GM13976 (cell line): ENCODE measurements around the gene TLDC2.

Source experiments
- DNase-seq: peaks from one replicate; pipeline ENCODE4 v3.0.0; 2012; ENCODE audit warnings: low spot score
- CTCF ChIP-seq: IDR thresholded peaks from 2 replicates; pipeline ENCODE4 v1.5.1; 2012; ENCODE audit warnings: borderline replicate concordance, mild to moderate bottlenecking; ENCODE audit not compliant: insufficient read depth; ENCODE audit errors: extremely low read depth, missing control alignments, control extremely low read depth
- in situ Hi-C: fragments of 300-500 bp; cut with MboI; formaldehyde crosslinking; loops from one replicate; pipeline ENCODE4 v1.12.0; 2022; ENCODE audit warnings: low sequenced_read_pairs, mixed read lengths, inconsistent platforms; ENCODE audit not compliant: unreplicated experiment

The TLDC2 gene

DNA sequence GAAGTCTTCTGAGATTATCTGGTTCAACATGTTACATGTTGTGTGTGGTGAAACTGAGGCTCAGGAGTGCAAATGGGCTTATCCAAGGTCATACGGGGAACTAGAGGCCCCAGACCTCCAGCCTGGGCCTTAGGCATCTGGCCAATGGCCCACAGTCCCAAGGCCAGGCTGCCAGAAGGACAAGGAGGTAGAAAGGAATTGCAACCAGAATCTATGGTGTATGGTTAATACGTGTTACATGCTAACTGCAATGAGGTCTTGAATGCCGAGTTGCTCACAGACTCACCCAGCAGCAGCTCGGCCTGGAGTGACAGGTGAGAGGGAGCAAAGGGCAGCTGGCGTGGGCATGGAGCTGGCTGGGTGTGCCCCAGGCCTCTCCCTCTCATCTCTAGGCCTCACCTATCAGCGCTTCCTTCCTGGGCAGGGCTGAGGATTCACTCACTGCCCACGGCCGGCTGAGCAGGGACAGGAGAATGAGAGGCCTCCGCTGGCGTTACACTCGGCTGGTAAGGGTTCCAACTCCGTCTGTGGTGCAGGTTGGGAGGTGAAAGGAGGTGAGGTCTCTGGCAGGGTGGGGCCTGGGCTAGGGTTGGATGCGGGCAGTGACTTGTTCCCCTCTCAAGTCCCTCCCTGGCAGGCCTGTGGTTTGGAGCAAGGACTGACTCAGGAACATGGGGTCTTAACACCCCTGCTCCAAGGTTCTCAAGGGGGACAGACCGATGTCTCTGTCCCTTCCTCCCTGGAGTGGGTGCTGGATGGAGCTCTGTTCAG is at the start of gene TLDC2:
TLDC2 (plus strand) TSS at position 437 of the 771 bp plus-strand sequence; CDS start at position 474, 37 bp downstream.
- in situ Hi-C loops: loop anchor here (25.0 kb wide), 1 partner anchor 664 kb away; no protein-coding TSS in a partner anchor
- no peak for TF ChIP-seq CTCF
- no peak for DNase-seq

- DNase-seq: no peak
- TF ChIP-seq CTCF: no peak
- in situ Hi-C loops: no loop called here
Observed at GRCh38 chr20:36826554-36827244, 49.2 kb upstream of the TLDC2 start.

GRCh38 chr20:36827541-36828279 is 48.2 kb upstream of the TLDC2 start:
- DNase-seq: peak; percentile 77
- in situ Hi-C loops: no loop called here
- TF ChIP-seq CTCF: no peak

DNA sequence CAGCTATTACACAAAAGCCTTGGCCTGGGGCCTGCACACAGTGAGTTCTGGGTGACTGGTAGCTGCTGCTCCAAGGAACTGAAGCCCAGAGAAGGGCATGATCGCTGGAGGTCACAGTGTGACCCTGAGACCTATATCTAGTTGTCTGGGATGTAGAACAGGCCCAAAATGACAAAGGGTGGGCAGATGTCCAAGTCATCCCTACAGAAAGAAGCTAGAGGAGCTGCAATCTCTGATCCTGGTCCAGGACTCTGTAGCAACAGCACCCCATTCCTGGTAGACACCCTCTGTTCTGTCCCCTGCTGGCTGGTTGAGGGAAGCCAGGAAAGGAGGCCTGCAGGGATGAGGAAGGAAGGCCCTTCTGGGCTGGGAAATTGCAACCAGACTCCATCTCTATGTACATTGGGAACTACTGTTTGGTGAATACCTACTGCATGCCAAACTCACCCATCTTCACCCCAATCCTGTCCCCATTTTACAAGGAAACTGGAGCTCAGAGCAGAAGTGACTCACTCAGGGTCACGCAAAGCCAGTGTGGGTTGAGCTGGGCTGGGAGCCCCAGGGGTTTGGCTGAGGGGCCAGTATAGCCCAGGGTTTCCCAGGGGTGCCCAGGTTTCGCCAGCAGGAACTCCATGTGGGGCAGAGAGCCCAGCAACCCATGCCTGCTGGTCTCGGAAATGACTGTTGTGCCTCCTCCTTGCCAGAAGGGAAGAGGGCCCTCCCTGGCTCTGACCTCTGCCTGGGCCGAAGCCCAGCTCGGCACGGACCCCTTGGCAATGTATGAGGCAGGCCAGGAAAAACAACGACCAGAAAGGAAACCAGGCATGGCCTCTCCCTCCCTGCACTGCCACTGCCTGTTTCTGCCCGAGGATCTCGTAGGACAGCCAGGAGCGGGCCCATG is 44.9 kb upstream of the TLDC2 start:
- no peak for DNase-seq
- in situ Hi-C loops: no loop called here

GRCh38 chr20:36832791-36833190 is 43.1 kb upstream of the TLDC2 start:
- in situ Hi-C loops: no loop called here
- TF ChIP-seq CTCF: no peak
- DNase-seq: no peak

More for the DNA sequence above, 44.9 kb upstream of the TLDC2 start:
- TF ChIP-seq CTCF: no peak
